Panc1 (cell line): ENCODE measurements around the gene POU2AF1.

Experiments used
- POLR2AphosphoS5 ChIP-seq: IDR thresholded peaks from 2 replicates; pipeline ENCODE4 v1.6.1; 2012; ENCODE audit warnings: mild to moderate bottlenecking, low read depth, low read length, moderate library complexity
- TF ChIP-seq, protein P1 (sequence below), 2 experiments: IDR thresholded peaks; 2 replicates each; pipeline ENCODE4 v1.6.1; 2011 to 2012; ENCODE audit warnings: low read depth in 2 of 2, control low read depth in 1 of 2, low read length in 1 of 2, mild to moderate bottlenecking in 1 of 2, moderate library complexity in 1 of 2; ENCODE audit not compliant: insufficient read depth in 1 of 2
- TF ChIP-seq, protein P2 (sequence below): fragments of 450-650 bp; IDR thresholded peaks from 2 replicates; pipeline ENCODE4 v1.5.1; 2017; ENCODE audit warnings: mild to moderate bottlenecking

- TF ChIP-seq, protein P1, sequence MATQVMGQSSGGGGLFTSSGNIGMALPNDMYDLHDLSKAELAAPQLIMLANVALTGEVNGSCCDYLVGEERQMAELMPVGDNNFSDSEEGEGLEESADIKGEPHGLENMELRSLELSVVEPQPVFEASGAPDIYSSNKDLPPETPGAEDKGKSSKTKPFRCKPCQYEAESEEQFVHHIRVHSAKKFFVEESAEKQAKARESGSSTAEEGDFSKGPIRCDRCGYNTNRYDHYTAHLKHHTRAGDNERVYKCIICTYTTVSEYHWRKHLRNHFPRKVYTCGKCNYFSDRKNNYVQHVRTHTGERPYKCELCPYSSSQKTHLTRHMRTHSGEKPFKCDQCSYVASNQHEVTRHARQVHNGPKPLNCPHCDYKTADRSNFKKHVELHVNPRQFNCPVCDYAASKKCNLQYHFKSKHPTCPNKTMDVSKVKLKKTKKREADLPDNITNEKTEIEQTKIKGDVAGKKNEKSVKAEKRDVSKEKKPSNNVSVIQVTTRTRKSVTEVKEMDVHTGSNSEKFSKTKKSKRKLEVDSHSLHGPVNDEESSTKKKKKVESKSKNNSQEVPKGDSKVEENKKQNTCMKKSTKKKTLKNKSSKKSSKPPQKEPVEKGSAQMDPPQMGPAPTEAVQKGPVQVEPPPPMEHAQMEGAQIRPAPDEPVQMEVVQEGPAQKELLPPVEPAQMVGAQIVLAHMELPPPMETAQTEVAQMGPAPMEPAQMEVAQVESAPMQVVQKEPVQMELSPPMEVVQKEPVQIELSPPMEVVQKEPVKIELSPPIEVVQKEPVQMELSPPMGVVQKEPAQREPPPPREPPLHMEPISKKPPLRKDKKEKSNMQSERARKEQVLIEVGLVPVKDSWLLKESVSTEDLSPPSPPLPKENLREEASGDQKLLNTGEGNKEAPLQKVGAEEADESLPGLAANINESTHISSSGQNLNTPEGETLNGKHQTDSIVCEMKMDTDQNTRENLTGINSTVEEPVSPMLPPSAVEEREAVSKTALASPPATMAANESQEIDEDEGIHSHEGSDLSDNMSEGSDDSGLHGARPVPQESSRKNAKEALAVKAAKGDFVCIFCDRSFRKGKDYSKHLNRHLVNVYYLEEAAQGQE (IDR thresholded peaks at IDR 0.05; ENCODE audit: insufficient read depth in 1 of 2, low read depth in 2 of 2, low read length in 1 of 2) = no peak
- TF ChIP-seq, protein P2, sequence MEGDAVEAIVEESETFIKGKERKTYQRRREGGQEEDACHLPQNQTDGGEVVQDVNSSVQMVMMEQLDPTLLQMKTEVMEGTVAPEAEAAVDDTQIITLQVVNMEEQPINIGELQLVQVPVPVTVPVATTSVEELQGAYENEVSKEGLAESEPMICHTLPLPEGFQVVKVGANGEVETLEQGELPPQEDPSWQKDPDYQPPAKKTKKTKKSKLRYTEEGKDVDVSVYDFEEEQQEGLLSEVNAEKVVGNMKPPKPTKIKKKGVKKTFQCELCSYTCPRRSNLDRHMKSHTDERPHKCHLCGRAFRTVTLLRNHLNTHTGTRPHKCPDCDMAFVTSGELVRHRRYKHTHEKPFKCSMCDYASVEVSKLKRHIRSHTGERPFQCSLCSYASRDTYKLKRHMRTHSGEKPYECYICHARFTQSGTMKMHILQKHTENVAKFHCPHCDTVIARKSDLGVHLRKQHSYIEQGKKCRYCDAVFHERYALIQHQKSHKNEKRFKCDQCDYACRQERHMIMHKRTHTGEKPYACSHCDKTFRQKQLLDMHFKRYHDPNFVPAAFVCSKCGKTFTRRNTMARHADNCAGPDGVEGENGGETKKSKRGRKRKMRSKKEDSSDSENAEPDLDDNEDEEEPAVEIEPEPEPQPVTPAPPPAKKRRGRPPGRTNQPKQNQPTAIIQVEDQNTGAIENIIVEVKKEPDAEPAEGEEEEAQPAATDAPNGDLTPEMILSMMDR = peak; percentile 56
- TF ChIP-seq POLR2AphosphoS5 = no peak
These were observed 44.2 kb upstream of the POU2AF1 start for GRCh38 chr11:111423250-111423615.
